H1 (cell line): ENCODE results near the gene RNF145. TPM values are rescaled to one million over a fixed set of nuclear protein-coding genes. Genes with fewer than 3 reads are reported as not detected.

Experiments used
- EP300 ChIP-seq, 2 experiments: IDR thresholded peaks; 1 replicate in 1 of 2; 2 replicates in 1 of 2; pipeline ENCODE4 v1.6.1; 2011 to 2012; ENCODE audit warnings: low read depth in 2 of 2, low read length in 2 of 2, mild to moderate bottlenecking in 2 of 2, borderline replicate concordance in 1 of 2, inconsistent platforms in 1 of 2, moderate library complexity in 1 of 2
- PHF8 ChIP-seq: fragments of 200-600 bp; sonication (generic); conservative IDR thresholded peaks from 2 replicates; pipeline ENCODE4 v1.7.1; 2012; ENCODE audit warnings: low read depth, mild to moderate bottlenecking, inconsistent platforms, low read length, moderate library complexity
- polyA plus RNA-seq, 7 experiments: library from polyadenylated mRNA; depleted of rRNA in 3 of 7; stranded (reverse) in 5 of 7; unstranded in 2 of 7; fragments of >200 nt in 5 of 7; fragments of 200-250 nt in 2 of 7; gene quantifications; 1 replicate in 5 of 7; 2 replicates in 1 of 7; 4 replicates in 1 of 7; pipeline versions ENCODE4 v1.2.1 to v1.2.3, GENCODE V29; 2011 to 2013; ENCODE audit warnings: missing spikeins in 2 of 7, mixed read lengths in 2 of 7
- total RNA-seq: library from RNA; stranded (reverse); fragmentation: NEBNext Ultra II Directional; extraction: Animal tissue kit (Norgen Biotek cat#: 25700); gene quantifications from 2 replicates; pipeline ENCODE4 v1.2.1, GENCODE V29; 2021

RNF145 gene
- total and polyA plus RNA-seq, 2 of the 8 experiments (the other 6 are each of a cell fraction or from before 2014, with no cell fraction given) = 34.2 to 72.5 TPM

DNA sequence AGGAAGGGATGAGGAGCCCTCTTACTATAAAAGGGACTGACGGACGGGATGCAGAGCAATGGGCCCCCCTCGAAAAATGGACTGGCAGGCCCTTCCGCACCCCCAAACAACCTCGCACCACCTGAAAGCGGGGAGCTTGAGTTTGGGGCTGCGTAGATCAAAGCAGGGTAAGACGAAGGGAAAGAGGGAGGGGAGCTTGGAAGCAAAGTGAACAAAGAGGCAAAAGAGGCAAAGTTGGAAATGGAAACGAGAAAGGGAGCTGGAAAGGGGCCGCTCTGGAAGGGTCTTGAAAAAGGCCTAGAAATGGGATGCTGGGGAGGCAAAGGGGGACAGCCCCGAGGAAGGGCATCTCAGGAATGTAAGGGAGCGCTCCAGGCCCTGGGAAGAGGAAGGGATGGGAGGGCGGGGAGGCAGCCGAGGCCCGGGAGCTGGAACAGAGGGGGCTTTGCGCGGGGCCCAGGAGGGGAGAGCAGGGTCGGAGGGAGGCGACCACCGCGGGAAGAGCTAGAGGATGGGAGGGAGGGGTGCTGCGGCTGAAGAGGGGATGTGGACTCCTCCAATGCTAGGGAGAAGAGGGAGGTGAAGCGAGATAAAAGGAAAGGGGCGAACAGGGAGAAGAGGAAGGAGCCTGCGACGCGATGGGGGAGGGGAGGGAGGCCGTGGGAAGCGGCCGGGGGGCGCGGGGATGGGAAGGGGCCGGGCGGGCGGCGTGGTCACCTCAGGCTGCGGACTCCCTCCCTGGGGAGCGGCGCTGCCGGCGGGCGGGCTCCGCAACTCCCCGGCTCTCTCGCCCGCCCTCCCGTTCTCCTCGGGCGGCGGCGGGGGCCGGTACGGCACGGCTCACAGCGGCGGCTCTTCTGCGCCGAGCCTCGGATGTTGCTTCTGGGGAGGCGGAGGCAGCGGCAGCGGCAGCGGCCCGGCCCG is 577 bp downstream of the RNF145 start (continued):
- TF ChIP-seq EP300 (IDR thresholded peaks at IDR 0.05; ENCODE audit: borderline replicate concordance in 1 of 2, low read depth in 2 of 2, low read length in 2 of 2) = peak in 1 of 2 experiments; percentile 26; a peak in 1 of 3 replicates
- peak; percentile 74 for TF ChIP-seq PHF8
